ENCODE results near the gene ABCB9. TPM values are rescaled to one million over a fixed set of nuclear protein-coding genes. Genes with fewer than 3 reads are reported as not detected.

Gene ABCB9
- total RNA-seq, 1 experiment from 2014 or later, result 14.7 TPM

DNA sequence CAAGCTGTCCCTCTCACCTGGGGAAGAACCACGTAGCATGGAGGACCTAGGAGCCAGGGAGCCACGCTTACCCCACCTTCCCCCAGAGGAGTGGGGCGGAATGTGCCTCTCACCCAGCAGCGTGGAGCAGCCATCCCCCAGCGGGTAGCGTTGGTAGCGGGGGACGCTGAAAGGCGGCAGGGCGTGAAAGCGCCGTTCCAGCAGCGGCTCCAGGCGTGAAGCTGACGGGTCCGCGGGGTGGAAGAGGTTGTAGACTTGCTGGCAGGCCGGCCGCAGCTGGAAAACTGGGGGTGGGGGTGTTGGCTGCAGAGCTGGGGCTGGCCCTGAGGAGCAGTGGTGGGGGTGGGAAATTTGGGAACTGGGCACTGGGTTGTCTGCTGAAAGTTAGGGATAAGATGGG is 26.1 kb upstream of the ABCB9 start:
- no peak overlapping the region for H3K27ac ChIP-seq (ENCODE audit: low read depth, low read length)
- H3K4me3 ChIP-seq (replicated peaks in 1 of 2; ENCODE audit: low read depth in 1 of 2, low read length in 2 of 2), result no peak overlapping the region
- H3K36me3 ChIP-seq (ENCODE audit: control insufficient read depth in 1 of 2, insufficient read depth in 2 of 2, low read length in 2 of 2), result no peaks in the 10 kb centered on the region
- no peaks in the 10 kb centered on the region for H3K27me3 ChIP-seq (ENCODE audit: insufficient read depth, low read length)
- ChIA-PET CTCF (interaction anchor here (1.6 kb wide), 1 partner anchor 240 kb away, joined by 3 read pairs; no protein-coding TSS in a partner anchor), POLR2A (interaction anchor here (1.1 kb wide), 1 partner anchor 17 kb away, joined by 5 read pairs; the partner anchor contains the start of gene OGFOD2), RAD21 (ENCODE audit: low non-redundant PET in 1 of 2, low total read pairs in 2 of 2, uncharacterized antibody in 2 of 2, unreplicated experiment in 2 of 2) (no interaction called here)
- H4K20me1 ChIP-seq (ENCODE audit: insufficient read depth), result no peaks in the 10 kb centered on the region
- no peaks in the 10 kb centered on the region for H3K9me3 ChIP-seq (ENCODE audit: control insufficient read depth in 1 of 2, insufficient read depth in 1 of 2, low read depth in 1 of 2, low read length in 2 of 2)
- H3K9me2 ChIP-seq (ENCODE audit: insufficient read depth), result no peaks in the 10 kb centered on the region
- no peak overlapping the region for H3K9ac ChIP-seq (ENCODE audit: low read length)
- TF ChIP-seq EZH2 (IDR thresholded peaks at IDR 0.05), result no peak
- TF ChIP-seq, protein P1, sequence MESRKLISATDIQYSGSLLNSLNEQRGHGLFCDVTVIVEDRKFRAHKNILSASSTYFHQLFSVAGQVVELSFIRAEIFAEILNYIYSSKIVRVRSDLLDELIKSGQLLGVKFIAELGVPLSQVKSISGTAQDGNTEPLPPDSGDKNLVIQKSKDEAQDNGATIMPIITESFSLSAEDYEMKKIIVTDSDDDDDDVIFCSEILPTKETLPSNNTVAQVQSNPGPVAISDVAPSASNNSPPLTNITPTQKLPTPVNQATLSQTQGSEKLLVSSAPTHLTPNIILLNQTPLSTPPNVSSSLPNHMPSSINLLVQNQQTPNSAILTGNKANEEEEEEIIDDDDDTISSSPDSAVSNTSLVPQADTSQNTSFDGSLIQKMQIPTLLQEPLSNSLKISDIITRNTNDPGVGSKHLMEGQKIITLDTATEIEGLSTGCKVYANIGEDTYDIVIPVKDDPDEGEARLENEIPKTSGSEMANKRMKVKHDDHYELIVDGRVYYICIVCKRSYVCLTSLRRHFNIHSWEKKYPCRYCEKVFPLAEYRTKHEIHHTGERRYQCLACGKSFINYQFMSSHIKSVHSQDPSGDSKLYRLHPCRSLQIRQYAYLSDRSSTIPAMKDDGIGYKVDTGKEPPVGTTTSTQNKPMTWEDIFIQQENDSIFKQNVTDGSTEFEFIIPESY (IDR thresholded peaks at IDR 0.05; ENCODE audit: extremely low read depth, insufficient replicate concordance, low read length), result no peak
- TF ChIP-seq, protein P2, sequence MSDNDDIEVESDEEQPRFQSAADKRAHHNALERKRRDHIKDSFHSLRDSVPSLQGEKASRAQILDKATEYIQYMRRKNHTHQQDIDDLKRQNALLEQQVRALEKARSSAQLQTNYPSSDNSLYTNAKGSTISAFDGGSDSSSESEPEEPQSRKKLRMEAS (IDR thresholded peaks at IDR 0.05), result no peak
- TF ChIP-seq TCF7L2 (IDR thresholded peaks at IDR 0.05; ENCODE audit: borderline replicate concordance, extremely low read depth, insufficient read depth, insufficient read length), result no peak
- TF ChIP-seq CBX3 (IDR thresholded peaks at IDR 0.05; ENCODE audit: low read depth), result no peak
- no peak for TF ChIP-seq FOSL1 (IDR thresholded peaks at IDR 0.05; ENCODE audit: low read depth)
- TF ChIP-seq EGR1 (IDR thresholded peaks at IDR 0.05; ENCODE audit: low read depth), result no peak
- TF ChIP-seq, protein P3, sequence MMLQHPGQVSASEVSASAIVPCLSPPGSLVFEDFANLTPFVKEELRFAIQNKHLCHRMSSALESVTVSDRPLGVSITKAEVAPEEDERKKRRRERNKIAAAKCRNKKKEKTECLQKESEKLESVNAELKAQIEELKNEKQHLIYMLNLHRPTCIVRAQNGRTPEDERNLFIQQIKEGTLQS (IDR thresholded peaks at IDR 0.05), result no peak
- TF ChIP-seq JUND (IDR thresholded peaks at IDR 0.05), result no peak
- no peak for TF ChIP-seq ZFX (IDR thresholded peaks at IDR 0.05)
- TF ChIP-seq SRF (IDR thresholded peaks at IDR 0.05; ENCODE audit: low read depth), result no peak
- TF ChIP-seq ELF1 (IDR thresholded peaks at IDR 0.05; ENCODE audit: borderline replicate concordance, low read depth), result no peak
- no peak for TF ChIP-seq POLR2A (IDR thresholded peaks at IDR 0.05; ENCODE audit: borderline replicate concordance, extremely low read depth, insufficient read depth, insufficient read length)
- TF ChIP-seq CEBPB (IDR thresholded peaks at IDR 0.05; ENCODE audit: low read depth), result no peak
- TF ChIP-seq, protein P4, sequence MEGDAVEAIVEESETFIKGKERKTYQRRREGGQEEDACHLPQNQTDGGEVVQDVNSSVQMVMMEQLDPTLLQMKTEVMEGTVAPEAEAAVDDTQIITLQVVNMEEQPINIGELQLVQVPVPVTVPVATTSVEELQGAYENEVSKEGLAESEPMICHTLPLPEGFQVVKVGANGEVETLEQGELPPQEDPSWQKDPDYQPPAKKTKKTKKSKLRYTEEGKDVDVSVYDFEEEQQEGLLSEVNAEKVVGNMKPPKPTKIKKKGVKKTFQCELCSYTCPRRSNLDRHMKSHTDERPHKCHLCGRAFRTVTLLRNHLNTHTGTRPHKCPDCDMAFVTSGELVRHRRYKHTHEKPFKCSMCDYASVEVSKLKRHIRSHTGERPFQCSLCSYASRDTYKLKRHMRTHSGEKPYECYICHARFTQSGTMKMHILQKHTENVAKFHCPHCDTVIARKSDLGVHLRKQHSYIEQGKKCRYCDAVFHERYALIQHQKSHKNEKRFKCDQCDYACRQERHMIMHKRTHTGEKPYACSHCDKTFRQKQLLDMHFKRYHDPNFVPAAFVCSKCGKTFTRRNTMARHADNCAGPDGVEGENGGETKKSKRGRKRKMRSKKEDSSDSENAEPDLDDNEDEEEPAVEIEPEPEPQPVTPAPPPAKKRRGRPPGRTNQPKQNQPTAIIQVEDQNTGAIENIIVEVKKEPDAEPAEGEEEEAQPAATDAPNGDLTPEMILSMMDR (IDR thresholded peaks at IDR 0.05 in 2 of 3, conservative IDR thresholded peaks at IDR 0.05 in 1 of 3; ENCODE audit: borderline replicate concordance in 1 of 3, insufficient read depth in 1 of 3, low read depth in 2 of 3, low read length in 2 of 3), result no peak
- no peak for TF ChIP-seq SP1 (IDR thresholded peaks at IDR 0.05; ENCODE audit: low read depth)
- no peak for ATAC-seq
- no peak for DNase-seq (ENCODE audit: low read depth, low spot score)
- H3K4me2 ChIP-seq (ENCODE audit: low read length), result no peak overlapping the region
- intact Hi-C loops (cut with micrococcal nuclease), result no loop called here
- no TSS peak for BruUV-seq (replicated peaks)
- H2AFZ ChIP-seq (ENCODE audit: low read depth, low read length, poor library complexity, severe bottlenecking), result no peak overlapping the region
- H3K4me1 ChIP-seq (ENCODE audit: control insufficient read depth in 1 of 2, insufficient read depth in 2 of 2, low read length in 2 of 2), result no peaks in the 10 kb centered on the region
- no peaks in the 10 kb centered on the region for H3K79me2 ChIP-seq (ENCODE audit: insufficient read depth, low read length)

Data from HCT116 (cell line).